GM10248 (cell line): ENCODE results near the gene WNT16.

ENCODE experiments used
- CTCF ChIA-PET: fragments of 300-600 bp; sonication (Branson Sonifier 250); formaldehyde crosslinking; extraction: SDS; loops from one replicate; lab custom pipeline; 2021; ENCODE audit warnings: antibody characterized with exemption; lab: Yijun Ruan, JAX
- POLR2A ChIA-PET: fragments of 350-650 bp; sonication (Branson Sonifier 250); formaldehyde crosslinking; extraction: SDS; loops from one replicate; lab custom pipeline; 2020; ENCODE audit warnings: antibody characterized with exemption; lab: Yijun Ruan, JAX
- DNase-seq: peaks from one replicate; pipeline ENCODE4 v3.0.0; 2012; ENCODE audit errors: extremely low spot score
- CTCF ChIP-seq: IDR thresholded peaks from 2 replicates; pipeline ENCODE4 v1.5.1; 2012; ENCODE audit warnings: mild to moderate bottlenecking, low read depth; ENCODE audit errors: extremely low read depth, missing control alignments, control extremely low read depth

The WNT16 gene

GRCh38 chr7:121341933-121342332 lies 13.1 kb downstream of the WNT16 start:
- TF ChIP-seq CTCF = no peak
- CTCF ChIA-PET = interaction anchor here (0.8 kb wide), 1 partner anchor 25 kb away, joined by 3 read pairs; no protein-coding TSS in a partner anchor
- POLR2A ChIA-PET = no interaction called here
- no peak for DNase-seq

- no peak for TF ChIP-seq CTCF
- ChIA-PET POLR2A (no interaction called here), CTCF (no interaction called here)
- DNase-seq = no peak
Measured at GRCh38 chr7:121342631-121343030, 13.8 kb downstream of the WNT16 start.

GRCh38 chr7:121343302-121343701 lies 14.5 kb downstream of the WNT16 start:
- TF ChIP-seq CTCF = no peak
- ChIA-PET CTCF (no interaction called here), POLR2A (no interaction called here)
- DNase-seq = no peak

DNA sequence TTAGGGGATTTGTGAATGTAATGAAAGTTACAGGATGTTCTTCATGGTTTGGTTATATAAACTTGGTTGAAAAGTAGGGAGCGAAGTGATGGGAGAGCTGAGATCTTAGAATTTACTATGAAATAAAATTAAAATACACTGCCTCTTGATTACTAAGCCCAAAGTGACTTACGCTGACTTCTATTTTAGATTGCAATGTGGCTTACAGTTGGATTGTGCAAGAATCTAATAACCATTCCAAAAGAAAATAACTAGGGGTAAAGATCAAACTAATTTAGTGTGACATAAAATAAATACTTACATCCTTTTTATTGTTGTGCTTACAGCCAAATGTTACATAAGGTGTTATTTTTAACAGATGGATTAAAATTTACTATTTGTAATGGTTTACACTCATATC lies 15.3 kb downstream of the WNT16 start:
- no peak for DNase-seq
- ChIA-PET POLR2A (no interaction called here), CTCF (no interaction called here)
- no peak for TF ChIP-seq CTCF

DNA sequence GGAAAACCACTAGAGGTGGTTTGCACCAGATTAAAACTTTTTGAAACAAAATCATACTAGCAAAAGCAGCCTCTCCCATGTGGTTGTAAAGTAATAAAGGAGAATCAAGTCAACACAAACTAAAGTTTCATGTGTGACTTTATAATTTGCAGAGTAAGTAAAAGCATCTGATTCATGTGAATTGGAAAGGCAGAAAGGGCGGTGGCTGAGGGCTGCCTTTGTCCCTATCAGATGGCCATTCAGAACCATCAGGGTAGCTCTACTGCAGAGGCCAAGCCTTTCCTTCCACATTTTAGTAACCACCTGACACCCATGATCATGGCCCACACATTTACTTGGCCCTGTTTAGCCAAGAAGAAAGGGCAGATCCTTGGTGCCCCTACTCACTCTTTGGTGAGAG lies 15.7 kb downstream of the WNT16 start:
- POLR2A ChIA-PET = no interaction called here
- no peak for DNase-seq
- TF ChIP-seq CTCF = no peak
- CTCF ChIA-PET = no interaction called here

DNA sequence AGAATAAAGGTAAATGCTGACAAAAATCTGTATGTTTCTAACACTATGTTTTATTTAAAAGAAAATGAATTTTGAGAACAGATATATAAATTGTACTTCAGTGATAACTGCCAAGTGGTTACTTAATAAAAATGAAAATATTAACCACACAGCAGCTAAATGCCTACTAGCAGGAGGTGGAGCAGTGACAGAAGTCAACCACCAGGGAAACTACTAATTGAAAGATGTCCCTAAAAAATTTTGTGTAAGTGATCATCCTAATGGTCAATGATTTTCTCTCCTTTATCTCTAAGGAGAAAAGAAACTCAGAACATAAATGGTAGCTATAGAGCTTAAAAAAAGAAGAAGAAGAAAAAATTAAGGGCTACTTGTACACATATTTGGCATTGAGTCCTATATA lies 22.9 kb downstream of the WNT16 start:
- DNase-seq = no peak
- POLR2A ChIA-PET = no interaction called here
- TF ChIP-seq CTCF = no peak
- CTCF ChIA-PET = interaction anchor here (0.7 to 2.0 kb wide), 9 partner anchors 9 to 196 kb away, joined by 3 to 7 read pairs (median 3); no protein-coding TSS in a partner anchor
